Upper lobe of left lung (tissue), 4 donors: ENCODE measurements around the gene MT1G.

Source experiments
- CTCF ChIP-seq, 6 experiments: fragments of 450-650 bp in 4 of 6; fragments of 200-600 bp in 2 of 6; sonication (generic) in 2 of 6; IDR thresholded peaks; one replicate each; pipeline ENCODE4 v1.5.1; 2016 to 2019; ENCODE audit warnings: antibody characterized with exemption in 6 of 6
- POLR2A ChIP-seq, 4 donors: fragments of 450-650 bp; IDR thresholded peaks; one replicate each; pipeline ENCODE4 v1.5.1; 2016 to 2017; ENCODE audit warnings: antibody characterized with exemption in 4 of 4, mild to moderate bottlenecking in 2 of 4
- POLR2AphosphoS5 ChIP-seq, 2 donors: sonication (generic); formaldehyde crosslinking; IDR thresholded peaks; one replicate each; pipeline ENCODE4 v1.5.1; 2017; ENCODE audit warnings: antibody characterized with exemption in 2 of 2

DNA sequence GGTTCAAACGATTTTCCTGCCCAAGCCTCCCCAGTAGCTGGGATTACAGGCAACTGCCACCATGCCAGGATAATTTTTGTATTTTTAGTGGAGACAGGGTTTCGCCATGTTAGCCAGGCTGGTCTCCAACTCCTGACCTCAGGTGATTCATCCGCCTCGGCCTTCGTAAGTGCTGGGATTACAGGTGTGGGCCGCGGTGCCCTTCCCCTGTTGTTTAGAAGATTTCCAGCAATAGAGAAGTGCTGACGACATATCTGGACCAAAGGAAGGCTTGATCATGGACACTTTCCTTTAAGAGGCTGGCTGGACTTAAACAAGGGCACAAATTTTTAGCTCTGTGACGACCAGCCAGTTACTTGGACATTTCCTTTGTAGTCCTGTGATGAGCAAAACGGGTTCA is 36.7 kb downstream of the MT1G start:
- TF ChIP-seq POLR2A (IDR thresholded peaks at IDR 0.05) (no peak), CTCF (IDR thresholded peaks at IDR 0.05) (no peak), POLR2AphosphoS5 (IDR thresholded peaks at IDR 0.05) (no peak)
